MCF 10A (cell line): Measurements from ENCODE around the gene SYT2. TPM values are rescaled to one million over a fixed set of nuclear protein-coding genes. Genes with fewer than 3 reads are reported as not detected.
"Not testable (repeated sequence)": the region's sequence is repeated elsewhere in the genome, so short reads cannot be mapped to it uniquely, and the experiment has no call there.

Experiments
- BruUV-seq: library from RNA; stranded (reverse); fragments of 400-500 nt; replicated peaks from 2 replicates; lab custom pipeline; 2021; lab: Mats Ljungman, UMichigan
- CTCF ChIA-PET: fragments of 300-600 bp; sonication (Branson Sonifier 250); formaldehyde crosslinking; extraction: SDS; loops from one replicate; lab custom pipeline; 2021; ENCODE audit warnings: antibody characterized with exemption, inconsistent platforms; lab: Yijun Ruan, JAX
- POLR2A ChIA-PET: fragments of 300-600, 350-650 bp; sonication (Branson Sonifier 250); formaldehyde crosslinking; extraction: SDS; loops from one replicate; lab custom pipeline; 2020; ENCODE audit warnings: antibody characterized with exemption, inconsistent platforms; lab: Yijun Ruan, JAX
- DNase-seq: peaks from one replicate; pipeline ENCODE4 v3.0.0-alpha.2; 2018; ENCODE audit not compliant: unreplicated experiment
- H3K27ac Mint-ChIP-seq: one replicate; pipeline ENCODE4 v1.8.0; 2022; ENCODE audit warnings: mild to moderate bottlenecking, low read depth, mixed read lengths; ENCODE audit not compliant: unreplicated experiment
- H3K27me3 Mint-ChIP-seq: one replicate; pipeline ENCODE4 v1.8.0; 2022; ENCODE audit warnings: mixed read lengths; ENCODE audit not compliant: insufficient read depth, unreplicated experiment
- H3K36me3 Mint-ChIP-seq: one replicate; pipeline ENCODE4 v1.8.0; 2022; ENCODE audit warnings: mild to moderate bottlenecking, moderate library complexity, mixed read lengths; ENCODE audit not compliant: insufficient read depth, unreplicated experiment
- H3K4me1 Mint-ChIP-seq: one replicate; pipeline ENCODE4 v1.8.0; 2022; ENCODE audit warnings: mixed read lengths; ENCODE audit not compliant: insufficient read depth, unreplicated experiment
- H3K4me3 Mint-ChIP-seq: one replicate; pipeline ENCODE4 v1.8.0; 2022; ENCODE audit warnings: mild to moderate bottlenecking, moderate library complexity, mixed read lengths; ENCODE audit not compliant: unreplicated experiment
- H3K9me3 Mint-ChIP-seq: one replicate; pipeline ENCODE4 v1.8.0; 2022; ENCODE audit warnings: mixed read lengths; ENCODE audit not compliant: unreplicated experiment
- intact Hi-C: fragments of 100-400 bp; cut with micrococcal nuclease; formaldehyde crosslinking; loops from 2 replicates; pipeline ENCODE4 v1.14.1; 2022
- total RNA-seq: library from RNA; stranded (reverse); gene quantifications from 2 replicates; pipeline ENCODE4 v1.2.3, GENCODE V29; 2022
- TF ChIP-seq, protein P1 (sequence below): fragments of 200-600 bp; IDR thresholded peaks from one replicate; pipeline ENCODE4 v1.8.0; 2022; ENCODE audit warnings: antibody characterized with exemption, mild to moderate bottlenecking; ENCODE audit not compliant: unreplicated experiment

Gene SYT2
- total RNA-seq, 1 experiment from 2014 or later = not detected

DNA sequence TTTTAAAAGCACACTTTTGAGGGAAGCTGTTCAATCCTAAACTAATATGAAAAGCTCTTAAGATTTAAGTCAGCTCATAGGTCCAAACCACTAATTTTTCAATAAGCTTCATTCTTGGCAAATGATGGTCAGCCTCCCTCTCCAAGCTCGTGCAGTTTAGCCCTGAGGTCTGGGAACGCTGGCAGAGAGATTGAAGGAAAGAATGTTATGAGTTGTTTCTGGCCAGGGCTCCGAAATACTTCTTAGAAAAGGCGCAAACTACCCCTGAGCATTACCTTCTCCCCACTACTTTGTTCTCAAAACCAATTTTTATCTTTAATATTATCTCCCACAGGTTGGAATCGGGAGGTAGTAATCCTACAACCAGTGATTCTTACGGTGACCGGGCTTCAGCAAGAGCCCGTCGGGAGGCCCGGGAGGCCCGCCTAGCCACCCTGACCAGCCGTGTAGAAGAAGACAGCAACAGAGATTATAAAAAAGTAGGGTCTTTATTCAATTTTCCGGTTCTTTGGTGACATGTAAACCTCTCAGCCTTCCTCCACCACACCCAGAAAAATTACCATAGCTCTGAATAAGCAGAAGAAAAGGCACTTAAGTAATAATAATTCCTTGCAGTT is 147.7 kb downstream of the SYT2 start:
- intact Hi-C loops = no loop called here
- Mint-ChIP-seq H3K36me3 (peaks cover 19% of the 10 kb centered on the region), H3K27me3 (no peaks in the 10 kb centered on the region), H3K27ac (no peak overlapping the region), H3K9me3 (no peaks in the 10 kb centered on the region), H3K4me1 (no peaks in the 10 kb centered on the region), H3K4me3 (no peak overlapping the region)
- POLR2A ChIA-PET = interaction anchor here (1.3 to 2.1 kb wide), 4 partner anchors 10 to 27 kb away, joined by 3 to 8 read pairs (median 5); no protein-coding TSS in a partner anchor
- TF ChIP-seq, protein P1, sequence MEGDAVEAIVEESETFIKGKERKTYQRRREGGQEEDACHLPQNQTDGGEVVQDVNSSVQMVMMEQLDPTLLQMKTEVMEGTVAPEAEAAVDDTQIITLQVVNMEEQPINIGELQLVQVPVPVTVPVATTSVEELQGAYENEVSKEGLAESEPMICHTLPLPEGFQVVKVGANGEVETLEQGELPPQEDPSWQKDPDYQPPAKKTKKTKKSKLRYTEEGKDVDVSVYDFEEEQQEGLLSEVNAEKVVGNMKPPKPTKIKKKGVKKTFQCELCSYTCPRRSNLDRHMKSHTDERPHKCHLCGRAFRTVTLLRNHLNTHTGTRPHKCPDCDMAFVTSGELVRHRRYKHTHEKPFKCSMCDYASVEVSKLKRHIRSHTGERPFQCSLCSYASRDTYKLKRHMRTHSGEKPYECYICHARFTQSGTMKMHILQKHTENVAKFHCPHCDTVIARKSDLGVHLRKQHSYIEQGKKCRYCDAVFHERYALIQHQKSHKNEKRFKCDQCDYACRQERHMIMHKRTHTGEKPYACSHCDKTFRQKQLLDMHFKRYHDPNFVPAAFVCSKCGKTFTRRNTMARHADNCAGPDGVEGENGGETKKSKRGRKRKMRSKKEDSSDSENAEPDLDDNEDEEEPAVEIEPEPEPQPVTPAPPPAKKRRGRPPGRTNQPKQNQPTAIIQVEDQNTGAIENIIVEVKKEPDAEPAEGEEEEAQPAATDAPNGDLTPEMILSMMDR = no peak
- DNase-seq = no peak
- CTCF ChIA-PET = interaction anchor here (0.6 to 4.0 kb wide), 11 partner anchors 9 to 97 kb away, joined by 3 to 22 read pairs (median 4); no protein-coding TSS in a partner anchor
- BruUV-seq = no TSS peak

DNA sequence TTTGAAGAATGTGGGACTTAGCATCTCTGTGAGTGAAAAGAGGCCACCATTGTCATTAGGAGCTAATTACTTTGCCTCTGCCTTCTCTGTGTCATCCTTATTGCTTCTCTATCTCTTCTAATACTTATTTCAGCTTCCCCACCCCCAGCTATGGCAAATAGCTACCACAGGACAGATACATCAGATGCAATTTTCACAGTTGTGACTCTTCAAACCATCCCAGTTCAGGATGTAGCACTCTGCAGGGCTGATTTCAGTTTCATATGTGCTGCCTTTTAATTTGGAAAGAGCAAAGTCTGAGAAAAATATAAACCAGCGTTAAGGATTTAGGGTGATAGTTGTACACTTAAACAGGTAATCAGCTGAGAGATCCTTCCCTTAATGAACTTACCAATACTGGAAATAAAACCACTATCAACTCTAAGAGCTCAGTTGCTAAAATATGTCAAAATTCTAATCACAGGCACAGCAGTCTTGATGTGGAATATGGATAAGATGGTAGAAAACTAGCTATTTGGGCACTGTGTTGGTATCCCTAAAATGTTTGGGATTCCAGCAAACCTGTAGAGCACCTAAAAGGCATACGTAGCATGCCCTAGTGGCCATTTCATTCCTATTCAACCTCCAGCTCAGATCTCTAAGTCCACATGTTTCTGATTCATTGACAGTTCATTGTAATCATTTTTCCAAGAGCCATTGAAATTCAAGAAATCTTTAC is 148.4 kb downstream of the SYT2 start:
- TF ChIP-seq, protein P1 = peak; percentile 12
- intact Hi-C loops = no loop called here
- Mint-ChIP-seq H3K4me1 (no peaks in the 10 kb centered on the region), H3K9me3 (no peaks in the 10 kb centered on the region), H3K27ac (no peak overlapping the region), H3K4me3 (no peak overlapping the region), H3K36me3 (peaks cover 16% of the 10 kb centered on the region), H3K27me3 (no peaks in the 10 kb centered on the region)
- POLR2A ChIA-PET = interaction anchor here (0.7 to 2.1 kb wide), 5 partner anchors 10 to 58 kb away, joined by 3 to 8 read pairs (median 5); no protein-coding TSS in a partner anchor
- BruUV-seq = no TSS peak
- DNase-seq = no peak
- CTCF ChIA-PET = interaction anchor here (0.5 to 4.0 kb wide), 13 partner anchors 10 to 589 kb away, joined by 3 to 22 read pairs (median 4); no protein-coding TSS in a partner anchor

DNA sequence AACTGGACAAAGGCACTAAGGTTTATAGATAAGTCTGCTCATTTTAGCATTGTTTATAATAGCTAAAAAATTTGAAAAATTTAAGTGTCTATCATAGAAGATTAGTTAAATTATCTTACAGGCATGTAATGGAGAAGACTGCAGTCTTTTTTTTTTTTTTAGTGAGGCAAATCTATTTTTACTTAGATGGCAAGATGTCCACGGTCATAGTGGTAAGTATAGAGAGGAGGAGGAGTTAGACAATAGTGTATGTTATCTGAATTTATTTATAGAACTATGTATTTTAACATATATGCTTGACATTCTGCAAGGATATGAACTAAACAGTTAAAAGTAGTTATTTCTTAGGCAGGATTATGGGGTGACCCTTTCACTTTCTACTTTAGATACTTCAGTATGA is 149.0 kb downstream of the SYT2 start:
- Mint-ChIP-seq H3K4me3 (no peak overlapping the region), H3K36me3 (peaks cover 16% of the 10 kb centered on the region), H3K27ac (no peak overlapping the region), H3K4me1 (no peaks in the 10 kb centered on the region), H3K9me3 (no peaks in the 10 kb centered on the region), H3K27me3 (no peaks in the 10 kb centered on the region)
- no TSS peak for BruUV-seq
- ChIA-PET POLR2A (interaction anchor here (0.7 to 2.1 kb wide), 5 partner anchors 15 to 213 kb away, joined by 3 to 8 read pairs (median 5); no protein-coding TSS in a partner anchor), CTCF (interaction anchor here (0.5 to 4.0 kb wide), 9 partner anchors 10 to 588 kb away, joined by 3 to 22 read pairs (median 5); no protein-coding TSS in a partner anchor)
- intact Hi-C loops = no loop called here
- no peak for DNase-seq
- TF ChIP-seq, protein P1 = no peak

DNA sequence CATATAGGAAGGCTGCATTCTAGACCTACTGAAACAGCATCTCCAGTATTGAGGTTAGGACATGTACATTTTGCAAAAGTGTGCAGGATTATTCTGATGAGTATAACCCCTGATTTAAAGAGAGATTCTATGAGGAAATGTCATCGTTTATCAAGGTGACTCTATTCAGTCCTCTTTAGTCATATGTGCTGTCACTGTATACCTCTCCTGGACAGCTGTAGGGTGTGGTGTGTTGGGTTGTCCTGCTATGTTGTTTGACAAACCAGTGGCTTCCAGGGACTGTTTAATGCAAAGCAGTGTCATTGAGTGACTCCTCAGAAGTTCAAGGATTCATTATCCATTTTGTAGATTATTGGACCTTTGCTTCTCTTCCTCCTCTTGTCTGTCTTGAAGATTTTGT is 152.6 kb downstream of the SYT2 start:
- H3K9me3 Mint-ChIP-seq, H3K27ac Mint-ChIP-seq, DNase-seq, intact Hi-C loops, H3K4me1 Mint-ChIP-seq, BruUV-seq, H3K4me3 Mint-ChIP-seq, H3K36me3 Mint-ChIP-seq, POLR2A ChIA-PET, H3K27me3 Mint-ChIP-seq: not testable (repeated sequence)
- CTCF ChIA-PET = interaction anchor here (0.6 kb wide), 2 partner anchors 32 to 50 kb away, joined by 3 to 4 read pairs; no protein-coding TSS in a partner anchor

DNA sequence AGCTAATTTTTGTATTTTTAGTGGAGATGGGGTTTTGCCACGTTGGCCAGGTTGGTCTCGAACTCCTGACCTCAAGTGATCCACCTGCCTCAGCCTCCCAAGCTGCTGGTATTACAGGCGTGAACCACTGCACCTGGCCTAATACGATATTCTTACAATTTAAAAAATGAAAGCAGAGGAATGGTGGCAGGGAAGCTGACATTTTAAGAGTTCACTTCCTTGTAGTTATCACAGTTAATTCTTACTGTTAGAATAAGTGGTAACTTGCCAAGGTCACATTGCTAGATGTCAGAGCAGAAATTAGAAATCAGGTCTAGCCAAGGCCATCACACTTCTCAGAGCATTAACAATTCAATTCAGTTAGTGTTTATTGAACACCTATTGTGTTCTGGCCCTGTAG is 154.2 kb downstream of the SYT2 start:
- not testable (repeated sequence) for H3K36me3 Mint-ChIP-seq

DNA sequence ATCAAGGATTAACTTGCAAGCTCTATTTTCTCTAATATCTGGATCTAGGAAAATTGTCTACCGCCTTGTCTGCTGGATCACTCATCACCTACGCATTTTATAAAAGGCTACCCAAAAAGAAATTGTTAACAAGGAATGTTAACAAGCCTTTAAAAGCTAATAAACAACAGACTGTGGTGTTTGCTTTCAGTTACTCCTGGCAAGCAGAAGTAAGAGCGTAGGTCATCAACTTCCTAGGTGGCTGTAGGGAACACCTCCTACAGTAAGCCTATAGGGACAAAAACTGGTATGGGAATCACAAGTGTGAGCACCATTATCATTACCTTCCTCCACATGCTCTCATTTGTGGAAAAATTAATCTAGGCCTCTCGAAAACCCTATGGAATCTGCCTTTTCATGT is 155.6 kb downstream of the SYT2 start:
- not testable (repeated sequence) for H3K27ac Mint-ChIP-seq, BruUV-seq

More for the DNA sequence above, 154.2 kb downstream of the SYT2 start:
- H3K4me3 Mint-ChIP-seq, H3K9me3 Mint-ChIP-seq, POLR2A ChIA-PET, BruUV-seq, H3K27ac Mint-ChIP-seq, intact Hi-C loops, H3K4me1 Mint-ChIP-seq, H3K27me3 Mint-ChIP-seq, DNase-seq: not testable (repeated sequence)
- CTCF ChIA-PET = interaction anchor here (0.7 to 1.1 kb wide), 2 partner anchors 30 to 163 kb away, joined by 3 to 6 read pairs; no protein-coding TSS in a partner anchor

More for the DNA sequence above, 155.6 kb downstream of the SYT2 start:
- H3K36me3 Mint-ChIP-seq, intact Hi-C loops, H3K4me1 Mint-ChIP-seq, H3K4me3 Mint-ChIP-seq, H3K27me3 Mint-ChIP-seq, DNase-seq, POLR2A ChIA-PET, H3K9me3 Mint-ChIP-seq: not testable (repeated sequence)
- CTCF ChIA-PET = interaction anchor here (0.6 to 1.5 kb wide), 8 partner anchors 8 to 164 kb away, joined by 3 to 6 read pairs (median 4); no protein-coding TSS in a partner anchor
